SH-SY5Y (cell line): ENCODE results near the gene CNOT3.

Experiments
- GATA2 ChIP-seq: IDR thresholded peaks from 2 replicates; pipeline ENCODE4 v1.6.1; 2011; ENCODE audit warnings: mild to moderate bottlenecking, low read depth, low read length
- GATA3 ChIP-seq: IDR thresholded peaks from 2 replicates; pipeline ENCODE4 v1.6.1; 2011; ENCODE audit warnings: low read depth, mild to moderate bottlenecking, low read length, moderate library complexity

GRCh38 chr19:54169149-54169740, 31.7 kb downstream of the CNOT3 start:
- TF ChIP-seq GATA2 (no peak), GATA3 (no peak)
